A549 (cell line): ENCODE results near the gene ARPP21.

ENCODE experiments used
- BHLHE40 ChIP-seq: IDR thresholded peaks from 2 replicates; pipeline ENCODE4 v1.6.1; 2012; ENCODE audit warnings: low read depth, low read length, inconsistent platforms
- EP300 ChIP-seq, 2 experiments: fragments of >200 bp; sonication (Bioruptor Twin); formaldehyde crosslinking; IDR thresholded peaks; 2 replicates in 1 of 2; 3 replicates in 1 of 2; pipeline ENCODE4 v1.6.1; 2016 to 2017
- MAFK ChIP-seq: fragments of 450-650 bp; IDR thresholded peaks from 2 replicates; pipeline ENCODE4 v1.6.1; 2014; ENCODE audit not compliant: partially characterized antibody
- POLR2A ChIP-seq: IDR thresholded peaks from 2 replicates; pipeline ENCODE4 v1.6.1; 2012; ENCODE audit warnings: mild to moderate bottlenecking, low read length
- SMC3 ChIP-seq: fragments of >200 bp; sonication (Bioruptor Twin); formaldehyde crosslinking; IDR thresholded peaks from 3 replicates; pipeline ENCODE4 v1.6.1; 2018; ENCODE audit warnings: inconsistent platforms
- ZFP36 ChIP-seq: fragments of 450-650 bp; IDR thresholded peaks from 2 replicates; pipeline ENCODE4 v1.6.1; 2014; ENCODE audit warnings: borderline replicate concordance; ENCODE audit not compliant: partially characterized antibody
- TF ChIP-seq, protein P1 (sequence below): IDR thresholded peaks from 2 replicates; pipeline ENCODE4 v1.6.1; 2012
- TF ChIP-seq, protein P2 (sequence below): fragments of >200 bp; sonication (Bioruptor Twin); formaldehyde crosslinking; IDR thresholded peaks from 3 replicates; pipeline ENCODE4 v1.5.1; 2016
- TF ChIP-seq, protein P3 (sequence below): IDR thresholded peaks from 2 replicates; pipeline ENCODE4 v1.6.1; 2012

DNA sequence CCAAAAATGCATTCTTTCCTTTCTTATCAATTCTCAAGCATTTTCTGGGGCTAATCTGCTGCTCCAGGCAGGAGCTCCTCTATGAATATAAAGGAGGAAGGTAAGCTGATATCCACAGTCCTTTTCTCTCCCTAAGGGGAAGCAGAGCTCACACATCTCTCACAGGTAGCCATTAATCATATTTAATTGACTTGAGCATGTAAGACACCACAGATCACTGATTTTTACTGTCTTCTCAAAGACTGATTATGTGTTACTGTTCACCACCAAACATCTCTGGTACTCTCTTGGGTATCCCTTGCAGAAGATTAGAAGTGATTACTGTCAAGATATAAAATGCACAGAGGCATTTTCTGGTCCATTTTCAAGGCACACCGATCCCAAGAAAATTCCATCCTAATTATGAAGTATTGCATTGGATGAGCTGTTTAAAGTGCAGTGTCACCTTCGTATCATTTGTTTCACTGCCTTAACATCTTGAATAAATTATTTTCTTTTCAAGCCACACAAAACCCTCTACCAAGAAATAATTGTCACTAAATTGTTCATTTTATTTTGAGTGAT is 100.7 kb downstream of the ARPP21 start:
- TF ChIP-seq POLR2A (no peak), ZFP36 (no peak), BHLHE40 (no peak), EP300 (IDR thresholded peaks at IDR 0.05) (no peak), MAFK (no peak), SMC3 (no peak)
- TF ChIP-seq, protein P1, sequence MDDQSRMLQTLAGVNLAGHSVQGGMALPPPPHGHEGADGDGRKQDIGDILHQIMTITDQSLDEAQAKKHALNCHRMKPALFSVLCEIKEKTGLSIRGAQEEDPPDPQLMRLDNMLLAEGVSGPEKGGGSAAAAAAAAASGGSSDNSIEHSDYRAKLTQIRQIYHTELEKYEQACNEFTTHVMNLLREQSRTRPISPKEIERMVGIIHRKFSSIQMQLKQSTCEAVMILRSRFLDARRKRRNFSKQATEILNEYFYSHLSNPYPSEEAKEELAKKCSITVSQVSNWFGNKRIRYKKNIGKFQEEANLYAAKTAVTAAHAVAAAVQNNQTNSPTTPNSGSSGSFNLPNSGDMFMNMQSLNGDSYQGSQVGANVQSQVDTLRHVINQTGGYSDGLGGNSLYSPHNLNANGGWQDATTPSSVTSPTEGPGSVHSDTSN, result no peak
- TF ChIP-seq, protein P2, sequence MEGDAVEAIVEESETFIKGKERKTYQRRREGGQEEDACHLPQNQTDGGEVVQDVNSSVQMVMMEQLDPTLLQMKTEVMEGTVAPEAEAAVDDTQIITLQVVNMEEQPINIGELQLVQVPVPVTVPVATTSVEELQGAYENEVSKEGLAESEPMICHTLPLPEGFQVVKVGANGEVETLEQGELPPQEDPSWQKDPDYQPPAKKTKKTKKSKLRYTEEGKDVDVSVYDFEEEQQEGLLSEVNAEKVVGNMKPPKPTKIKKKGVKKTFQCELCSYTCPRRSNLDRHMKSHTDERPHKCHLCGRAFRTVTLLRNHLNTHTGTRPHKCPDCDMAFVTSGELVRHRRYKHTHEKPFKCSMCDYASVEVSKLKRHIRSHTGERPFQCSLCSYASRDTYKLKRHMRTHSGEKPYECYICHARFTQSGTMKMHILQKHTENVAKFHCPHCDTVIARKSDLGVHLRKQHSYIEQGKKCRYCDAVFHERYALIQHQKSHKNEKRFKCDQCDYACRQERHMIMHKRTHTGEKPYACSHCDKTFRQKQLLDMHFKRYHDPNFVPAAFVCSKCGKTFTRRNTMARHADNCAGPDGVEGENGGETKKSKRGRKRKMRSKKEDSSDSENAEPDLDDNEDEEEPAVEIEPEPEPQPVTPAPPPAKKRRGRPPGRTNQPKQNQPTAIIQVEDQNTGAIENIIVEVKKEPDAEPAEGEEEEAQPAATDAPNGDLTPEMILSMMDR, result no peak
- TF ChIP-seq, protein P3, sequence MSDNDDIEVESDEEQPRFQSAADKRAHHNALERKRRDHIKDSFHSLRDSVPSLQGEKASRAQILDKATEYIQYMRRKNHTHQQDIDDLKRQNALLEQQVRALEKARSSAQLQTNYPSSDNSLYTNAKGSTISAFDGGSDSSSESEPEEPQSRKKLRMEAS, result no peak
